Stimulated activated naive B cell treated with anti-CD40 and anti-IgM and Interleukin-4, amounts not matched to agents 10 μg/mL and 1 μg/mL and 100 μg/mL, for 72 hours (primary cell): ENCODE measurements around the gene MMP2.

Experiments
- ATAC-seq, 2 donors: fragments of 150-1000 bp; cut with Tn5 transposase; replicated peaks; 2 replicates each; pipeline ENCODE4 v1.10.0; 2021; ENCODE audit warnings: moderate library complexity in 1 of 2
- DNase-seq: peaks from one replicate; pipeline ENCODE4 v3.0.0; 2021
- H3K27ac Mint-ChIP-seq: one replicate; pipeline ENCODE4 v1.8.0; 2022; ENCODE audit warnings: mild to moderate bottlenecking, mixed read lengths
- H3K27me3 Mint-ChIP-seq, 2 donors: one replicate each; pipeline ENCODE4 v1.8.0; 2022; ENCODE audit warnings: mixed read lengths in 2 of 2
- H3K36me3 Mint-ChIP-seq, 2 donors: one replicate each; pipeline ENCODE4 v1.8.0; 2022; ENCODE audit warnings: mixed read lengths in 2 of 2, mild to moderate bottlenecking in 1 of 2
- H3K4me1 Mint-ChIP-seq, 2 donors: one replicate each; pipeline ENCODE4 v1.8.0; 2022; ENCODE audit warnings: mixed read lengths in 2 of 2, mild to moderate bottlenecking in 1 of 2
- H3K4me3 Mint-ChIP-seq, 2 donors: one replicate each; pipeline ENCODE4 v1.8.0; 2022; ENCODE audit warnings: mild to moderate bottlenecking in 2 of 2, mixed read lengths in 2 of 2, moderate library complexity in 1 of 2
- H3K9me3 Mint-ChIP-seq, 2 donors: one replicate each; pipeline ENCODE4 v1.8.0; 2022; ENCODE audit warnings: mixed read lengths in 2 of 2, mild to moderate bottlenecking in 1 of 2

Gene MMP2

GRCh38 chr16:55476625-55477533 is 2.1 kb upstream of the MMP2 start:
- Mint-ChIP-seq H3K27me3 (peaks cover 42 to 51% of the 10 kb centered on the region in 2 donors), H3K4me3 (no peak overlapping the region), H3K9me3 (no peaks in the 10 kb centered on the region), H3K36me3 (no peaks in the 10 kb centered on the region), H3K4me1 (peaks cover 0 to 1% of the 10 kb centered on the region in 2 donors), H3K27ac (no peak overlapping the region)
- DNase-seq (no peak), ATAC-seq (no peak)

DNA sequence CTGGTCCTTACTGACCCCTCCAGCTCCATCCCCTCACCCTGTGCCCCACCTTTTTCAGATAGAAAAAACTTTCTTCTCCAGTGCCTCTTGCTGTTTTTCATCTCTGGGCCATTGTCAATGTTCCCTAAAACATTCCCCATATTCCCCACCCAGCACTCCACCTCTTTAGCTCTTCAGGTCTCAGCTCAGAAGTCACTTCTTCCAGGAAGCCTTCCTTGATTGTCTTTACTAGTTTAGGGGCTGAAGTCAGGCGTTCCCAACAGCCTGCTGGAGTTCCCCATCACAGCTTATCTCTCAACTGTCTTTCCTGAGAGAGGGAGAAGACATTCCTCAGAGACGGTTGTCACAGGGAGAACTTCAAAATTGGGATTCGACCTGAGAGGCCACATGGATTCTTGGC is 1.3 kb upstream of the MMP2 start:
- ATAC-seq = no peak

GRCh38 chr16:55479430-55480140 is 587 bp downstream of the MMP2 start:
- Mint-ChIP-seq H3K36me3 (no peaks in the 10 kb centered on the region), H3K27ac (no peak overlapping the region), H3K4me1 (peaks cover 0 to 1% of the 10 kb centered on the region in 2 donors), H3K27me3 (peaks cover 37 to 50% of the 10 kb centered on the region in 2 donors), H3K4me3 (no peak overlapping the region), H3K9me3 (peaks cover 0 to 3% of the 10 kb centered on the region in 2 donors)
- ATAC-seq (no peak), DNase-seq (no peak)

More for the DNA sequence above, 1.3 kb upstream of the MMP2 start:
- Mint-ChIP-seq H3K9me3 (no peaks in the 10 kb centered on the region), H3K36me3 (no peaks in the 10 kb centered on the region), H3K4me3 (no peak overlapping the region), H3K27me3 (peaks cover 42 to 51% of the 10 kb centered on the region in 2 donors), H3K4me1 (peaks cover 0 to 1% of the 10 kb centered on the region in 2 donors), H3K27ac (no peak overlapping the region)
- no peak for DNase-seq

- DNase-seq = no peak
- Mint-ChIP-seq H3K4me3 (no peak overlapping the region), H3K4me1 (peaks cover 0 to 1% of the 10 kb centered on the region in 2 donors), H3K36me3 (no peaks in the 10 kb centered on the region), H3K27me3 (peaks cover 37 to 53% of the 10 kb centered on the region in 2 donors), H3K27ac (no peak overlapping the region), H3K9me3 (peaks cover 0 to 3% of the 10 kb centered on the region in 2 donors)
- no peak for ATAC-seq
Measured at GRCh38 chr16:55480228-55480655, 1.2 kb downstream of the MMP2 start.

- H3K27ac Mint-ChIP-seq = no peak overlapping the region
- H3K27me3 Mint-ChIP-seq = peaks cover 37 to 50% of the 10 kb centered on the region in 2 donors
- H3K4me1 Mint-ChIP-seq = peaks cover 0 to 1% of the 10 kb centered on the region in 2 donors
Measured at GRCh38 chr16:55481023-55481422, 2.0 kb downstream of the MMP2 start.

GRCh38 chr16:55482056-55482455 is 3.1 kb downstream of the MMP2 start:
- no peak overlapping the region for H3K27ac Mint-ChIP-seq
- H3K4me3 Mint-ChIP-seq = no peak overlapping the region
- H3K9me3 Mint-ChIP-seq = peaks cover 0 to 3% of the 10 kb centered on the region in 2 donors
- H3K27me3 Mint-ChIP-seq = peaks cover 37 to 46% of the 10 kb centered on the region in 2 donors
- DNase-seq = no peak
- H3K36me3 Mint-ChIP-seq = no peaks in the 10 kb centered on the region
- peaks cover 0 to 1% of the 10 kb centered on the region in 2 donors for H3K4me1 Mint-ChIP-seq
- no peak for ATAC-seq

More at GRCh38 chr16:55481023-55481422, 2.0 kb downstream of the MMP2 start:
- Mint-ChIP-seq H3K36me3 (no peaks in the 10 kb centered on the region), H3K4me3 (no peak overlapping the region), H3K9me3 (peaks cover 0 to 3% of the 10 kb centered on the region in 2 donors)
- DNase-seq (no peak), ATAC-seq (no peak)

- peaks cover 0 to 3% of the 10 kb centered on the region in 2 donors for H3K9me3 Mint-ChIP-seq
- H3K4me3 Mint-ChIP-seq = no peak overlapping the region
- H3K36me3 Mint-ChIP-seq = no peaks in the 10 kb centered on the region
- DNase-seq (no peak), ATAC-seq (no peak)
- no peak overlapping the region for H3K27ac Mint-ChIP-seq
- H3K4me1 Mint-ChIP-seq = no peaks in the 10 kb centered on the region
- peaks cover 5 to 13% of the 10 kb centered on the region in 2 donors for H3K27me3 Mint-ChIP-seq
Measured at GRCh38 chr16:55487048-55487803, 8.2 kb downstream of the MMP2 start.

DNA sequence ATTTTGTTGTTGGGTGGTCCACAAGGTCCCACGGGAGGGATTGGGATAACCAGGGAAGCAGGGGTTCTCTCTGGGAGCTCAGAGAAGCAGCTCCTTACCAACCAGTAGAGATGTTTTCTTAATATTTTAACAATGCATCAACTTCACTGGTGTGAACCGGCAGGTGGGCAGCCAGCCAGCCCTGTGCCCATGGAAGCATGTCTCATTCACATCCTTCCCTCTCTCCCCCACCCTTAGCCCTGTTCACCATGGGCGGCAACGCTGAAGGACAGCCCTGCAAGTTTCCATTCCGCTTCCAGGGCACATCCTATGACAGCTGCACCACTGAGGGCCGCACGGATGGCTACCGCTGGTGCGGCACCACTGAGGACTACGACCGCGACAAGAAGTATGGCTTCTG is 9.3 kb downstream of the MMP2 start:
- ATAC-seq = no peak
- Mint-ChIP-seq H3K27ac (no peak overlapping the region), H3K4me1 (no peaks in the 10 kb centered on the region), H3K9me3 (peaks cover 0 to 3% of the 10 kb centered on the region in 2 donors), H3K4me3 (no peak overlapping the region), H3K27me3 (peaks cover 5 to 13% of the 10 kb centered on the region in 2 donors), H3K36me3 (no peaks in the 10 kb centered on the region)
- no peak for DNase-seq

DNA sequence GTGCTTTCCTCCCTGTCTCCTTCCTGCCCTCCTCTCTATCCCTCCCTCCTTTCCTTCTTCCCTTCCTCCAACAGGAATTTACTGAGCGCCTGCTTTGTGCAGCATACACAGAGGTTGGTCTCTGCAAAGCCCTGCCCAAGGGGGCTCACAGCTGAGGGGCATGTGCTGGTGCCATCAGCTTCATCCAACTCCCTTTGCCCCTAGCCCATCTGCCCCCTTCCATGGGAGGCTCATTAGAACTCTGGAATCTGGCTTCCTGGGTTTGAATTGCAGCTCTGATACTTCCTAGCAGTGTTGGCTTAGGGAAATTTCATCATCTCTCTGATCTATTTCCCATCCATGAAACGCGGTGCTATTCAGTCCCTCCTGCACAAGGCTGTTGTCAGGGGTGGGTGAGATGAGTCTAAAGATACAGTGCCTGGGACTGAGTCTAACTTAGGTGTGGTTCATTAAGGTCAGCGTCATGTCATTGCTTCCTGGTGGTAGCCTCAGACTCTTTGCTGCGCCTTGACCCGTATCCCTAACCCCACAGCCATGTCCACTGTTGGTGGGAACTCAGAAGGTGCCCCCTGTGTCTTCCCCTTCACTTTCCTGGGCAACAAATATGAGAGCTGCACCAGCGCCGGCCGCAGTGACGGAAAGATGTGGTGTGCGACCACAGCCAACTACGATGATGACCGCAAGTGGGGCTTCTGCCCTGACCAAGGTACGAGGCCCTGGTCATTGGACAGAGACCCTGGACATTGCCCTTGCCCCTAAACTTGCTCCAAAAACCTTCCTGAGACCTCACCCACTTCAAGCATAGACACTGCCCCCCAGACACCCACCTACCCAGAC is 10.3 kb downstream of the MMP2 start:
- Mint-ChIP-seq H3K9me3 (no peaks in the 10 kb centered on the region), H3K27me3 (peaks cover 5 to 10% of the 10 kb centered on the region in 2 donors), H3K36me3 (no peaks in the 10 kb centered on the region), H3K4me1 (no peaks in the 10 kb centered on the region), H3K27ac (no peak overlapping the region), H3K4me3 (no peak overlapping the region)
- DNase-seq = no peak
- ATAC-seq = no peak

DNA sequence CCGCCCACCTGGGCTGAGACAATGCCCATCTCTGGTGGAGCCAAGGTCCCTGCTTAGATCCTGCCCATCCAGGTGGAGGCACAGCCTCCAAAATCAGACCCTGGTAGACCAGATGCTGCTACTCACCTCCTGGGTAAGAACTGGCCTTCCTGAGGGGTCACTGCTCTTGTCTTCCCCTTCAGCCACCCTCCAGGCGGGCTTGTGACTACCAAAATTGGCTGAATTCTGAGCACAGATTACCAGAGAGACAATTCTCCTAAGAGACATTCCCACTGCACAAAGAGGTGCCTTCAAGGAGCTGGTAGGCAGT is 10.9 kb downstream of the MMP2 start:
- peaks cover 5% of the 10 kb centered on the region in 2 donors for H3K27me3 Mint-ChIP-seq
- H3K4me3 Mint-ChIP-seq = no peak overlapping the region
- no peak overlapping the region for H3K27ac Mint-ChIP-seq
- no peaks in the 10 kb centered on the region for H3K4me1 Mint-ChIP-seq
- no peak for ATAC-seq
- no peak for DNase-seq
- H3K36me3 Mint-ChIP-seq = no peaks in the 10 kb centered on the region
- H3K9me3 Mint-ChIP-seq = no peaks in the 10 kb centered on the region

DNA sequence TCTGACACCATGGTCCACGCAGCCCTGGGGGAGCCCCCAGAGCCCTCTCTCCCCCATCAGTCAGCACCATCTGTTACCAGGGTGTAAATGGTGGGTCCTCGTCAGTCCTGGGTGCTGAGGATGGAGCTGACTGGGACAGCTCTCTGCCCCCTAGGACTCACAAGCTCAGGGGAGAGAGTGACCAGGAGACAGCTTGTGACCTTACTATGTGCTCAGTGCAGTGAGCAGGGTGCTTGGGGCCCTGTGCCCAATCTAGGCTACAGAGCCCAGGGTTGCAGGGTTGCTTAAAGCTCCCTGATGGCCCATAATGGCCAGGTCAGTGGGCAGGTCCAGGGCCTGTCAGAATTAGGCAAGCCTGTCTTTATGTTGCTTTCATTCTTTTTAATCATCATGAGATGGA is 11.3 kb downstream of the MMP2 start:
- no peaks in the 10 kb centered on the region for H3K9me3 Mint-ChIP-seq
- H3K4me1 Mint-ChIP-seq = no peaks in the 10 kb centered on the region
- ATAC-seq (no peak), DNase-seq (no peak)
- no peak overlapping the region for H3K4me3 Mint-ChIP-seq
- H3K27me3 Mint-ChIP-seq = peaks cover 4 to 5% of the 10 kb centered on the region in 2 donors
- H3K36me3 Mint-ChIP-seq = no peaks in the 10 kb centered on the region
- H3K27ac Mint-ChIP-seq = no peak overlapping the region

DNA sequence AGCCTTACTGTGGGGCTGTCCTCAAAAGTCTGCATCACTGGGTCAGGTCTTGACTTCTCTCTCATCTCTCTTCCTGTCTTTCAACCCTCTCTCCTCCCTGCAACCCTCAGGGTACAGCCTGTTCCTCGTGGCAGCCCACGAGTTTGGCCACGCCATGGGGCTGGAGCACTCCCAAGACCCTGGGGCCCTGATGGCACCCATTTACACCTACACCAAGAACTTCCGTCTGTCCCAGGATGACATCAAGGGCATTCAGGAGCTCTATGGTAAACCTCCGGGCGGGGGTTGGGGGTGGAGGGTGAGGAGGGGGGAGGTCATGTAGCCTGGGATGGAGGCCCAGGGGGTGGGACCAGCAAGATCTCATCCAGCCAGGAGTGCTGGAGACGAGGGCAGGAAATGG is 12.7 kb downstream of the MMP2 start:
- no peaks in the 10 kb centered on the region for H3K4me1 Mint-ChIP-seq
- no peaks in the 10 kb centered on the region for H3K9me3 Mint-ChIP-seq
- H3K27ac Mint-ChIP-seq = no peak overlapping the region
- H3K36me3 Mint-ChIP-seq = no peaks in the 10 kb centered on the region
- no peak for ATAC-seq
- H3K4me3 Mint-ChIP-seq = no peak overlapping the region
- H3K27me3 Mint-ChIP-seq = peaks cover 5 to 8% of the 10 kb centered on the region in 2 donors
- no peak for DNase-seq

GRCh38 chr16:55492756-55493380 is 13.9 kb downstream of the MMP2 start:
- no peak overlapping the region for H3K4me3 Mint-ChIP-seq
- DNase-seq = no peak
- H3K36me3 Mint-ChIP-seq = no peaks in the 10 kb centered on the region
- no peaks in the 10 kb centered on the region for H3K4me1 Mint-ChIP-seq
- no peaks in the 10 kb centered on the region for H3K9me3 Mint-ChIP-seq
- no peak for ATAC-seq
- no peak overlapping the region for H3K27ac Mint-ChIP-seq
- peaks cover 4 to 5% of the 10 kb centered on the region in 2 donors for H3K27me3 Mint-ChIP-seq
